Tibial artery (tissue), 4 donors: ENCODE measurements around the gene ALKBH8.

Source experiments
- DNase-seq, 2 donors: peaks; one replicate each; pipeline ENCODE4 v3.0.0-alpha.2; 2019
- H3K27ac ChIP-seq, 2 donors: fragments of 200-600 bp; sonication (generic) in 1 of 2; 1 replicate in 1 of 2; 2 replicates in 1 of 2; pipeline ENCODE4 v1.5.1; 2018 to 2019; ENCODE audit warnings: mild to moderate bottlenecking in 1 of 2
- H3K27me3 ChIP-seq, 2 donors: fragments of 200-600 bp; sonication (generic) in 1 of 2; one replicate each; pipeline versions ENCODE4 v1.5.1 to v1.6.0; 2016 to 2019
- H3K36me3 ChIP-seq, 3 donors: fragments of 200-600 bp; sonication (generic) in 2 of 3; one replicate each; pipeline ENCODE4 v1.5.1; 2016 to 2019; ENCODE audit warnings: mild to moderate bottlenecking in 2 of 3
- H3K4me1 ChIP-seq, 4 donors: fragments of 200-600 bp; sonication (generic) in 2 of 4; 1 replicate in 3 of 4; 2 replicates in 1 of 4; pipeline ENCODE4 v1.5.1; 2016 to 2019
- H3K4me3 ChIP-seq, 2 donors: fragments of 200-600 bp; sonication (generic) in 1 of 2; 1 replicate in 1 of 2; 2 replicates in 1 of 2; pipeline ENCODE4 v1.5.1; 2018 to 2019; ENCODE audit warnings: mild to moderate bottlenecking in 2 of 2
- H3K9me3 ChIP-seq, 3 donors: fragments of 200-600 bp; sonication (generic) in 1 of 3; one replicate each; pipeline ENCODE4 v1.5.1; 2016 to 2019
- CTCF ChIP-seq, 2 experiments: fragments of 200-600 bp in 1 of 2; fragments of 450-650 bp in 1 of 2; IDR thresholded peaks; one replicate each; pipeline ENCODE4 v1.5.1; 2017 to 2019; ENCODE audit warnings: antibody characterized with exemption in 2 of 2, mild to moderate bottlenecking in 1 of 2, moderate library complexity in 1 of 2
- intact Hi-C: fragments of 100-400 bp; cut with DNase I; formaldehyde crosslinking; loops from one replicate; pipeline ENCODE4 v1.15.0; 2023; ENCODE audit warnings: low total_unique reads

ALKBH8 gene

GRCh38 chr11:107494055-107494454, 71.5 kb downstream of the ALKBH8 start:
- no peaks in the 10 kb centered on the region for H3K4me1 ChIP-seq
- H3K4me3 ChIP-seq, result no peak overlapping the region
- no peaks in the 10 kb centered on the region for H3K36me3 ChIP-seq
- no peaks in the 10 kb centered on the region for H3K9me3 ChIP-seq
- no peak for TF ChIP-seq CTCF (IDR thresholded peaks at IDR 0.05)
- no peaks in the 10 kb centered on the region for H3K27me3 ChIP-seq
- no peak for DNase-seq
- H3K27ac ChIP-seq, result no peak overlapping the region
- intact Hi-C loops, result no loop called here

GRCh38 chr11:107493117-107493516, 72.4 kb downstream of the ALKBH8 start:
- no peak for DNase-seq
- no peak for TF ChIP-seq CTCF (IDR thresholded peaks at IDR 0.05)

GRCh38 chr11:107490836-107491235, 74.7 kb downstream of the ALKBH8 start:
- Histone ChIP-seq H3K9me3 (no peaks in the 10 kb centered on the region), H3K4me1 (no peaks in the 10 kb centered on the region), H3K4me3 (no peak overlapping the region), H3K27me3 (no peaks in the 10 kb centered on the region), H3K27ac (no peak overlapping the region), H3K36me3 (no peaks in the 10 kb centered on the region)
- no peak for TF ChIP-seq CTCF (IDR thresholded peaks at IDR 0.05)
- no peak for DNase-seq
- intact Hi-C loops, result no loop called here

More at GRCh38 chr11:107493117-107493516, 72.4 kb downstream of the ALKBH8 start:
- Histone ChIP-seq H3K4me3 (no peak overlapping the region), H3K4me1 (no peaks in the 10 kb centered on the region), H3K27ac (no peak overlapping the region), H3K9me3 (no peaks in the 10 kb centered on the region), H3K36me3 (no peaks in the 10 kb centered on the region), H3K27me3 (no peaks in the 10 kb centered on the region)
- intact Hi-C loops, result no loop called here

- no peak overlapping the region for H3K4me3 ChIP-seq
- H3K9me3 ChIP-seq, result no peaks in the 10 kb centered on the region
- no peak for TF ChIP-seq CTCF (IDR thresholded peaks at IDR 0.05)
- intact Hi-C loops, result no loop called here
- H3K4me1 ChIP-seq, result no peaks in the 10 kb centered on the region
- peaks cover 0 to under 1% of the 10 kb centered on the region in 2 donors for H3K27me3 ChIP-seq
- no peak overlapping the region for H3K27ac ChIP-seq
- DNase-seq, result no peak
- no peaks in the 10 kb centered on the region for H3K36me3 ChIP-seq
Measured at GRCh38 chr11:107482234-107482633, 83.3 kb downstream of the ALKBH8 start.

- peaks cover 0 to 9% of the 10 kb centered on the region in 2 donors for H3K27me3 ChIP-seq
- no peak for TF ChIP-seq CTCF (IDR thresholded peaks at IDR 0.05)
- DNase-seq, result no peak
- intact Hi-C loops, result no loop called here
- no peaks in the 10 kb centered on the region for H3K4me1 ChIP-seq
- no peak overlapping the region for H3K27ac ChIP-seq
- no peaks in the 10 kb centered on the region for H3K36me3 ChIP-seq
- H3K4me3 ChIP-seq, result no peak overlapping the region
- H3K9me3 ChIP-seq, result no peaks in the 10 kb centered on the region
Measured at GRCh38 chr11:107478922-107479321, 86.6 kb downstream of the ALKBH8 start.

- H3K36me3 ChIP-seq, result no peaks in the 10 kb centered on the region
- intact Hi-C loops, result no loop called here
Measured at GRCh38 chr11:107477820-107478219, 87.7 kb downstream of the ALKBH8 start.

More at GRCh38 chr11:107477820-107478219, 87.7 kb downstream of the ALKBH8 start:
- no peak overlapping the region for H3K4me3 ChIP-seq
- TF ChIP-seq CTCF (IDR thresholded peaks at IDR 0.05), result no peak
- H3K4me1 ChIP-seq, result no peaks in the 10 kb centered on the region
- H3K9me3 ChIP-seq, result no peaks in the 10 kb centered on the region
- peaks cover 0 to 9% of the 10 kb centered on the region in 2 donors for H3K27me3 ChIP-seq
- no peak for DNase-seq
- no peak overlapping the region for H3K27ac ChIP-seq
